EH (cell line): Measurements from ENCODE around the gene DOCK3.
"Not testable (repeated sequence)": the region's sequence is repeated elsewhere in the genome, so short reads cannot be mapped to it uniquely, and the experiment has no call there.

Experiments
- DNase-seq: peaks from one replicate; pipeline ENCODE4 v3.0.0-alpha.2; 2015; ENCODE audit warnings: low read depth

Gene DOCK3

GRCh38 chr3:50983887-50984286, 309.2 kb downstream of the DOCK3 start:
- DNase-seq, result no peak

GRCh38 chr3:50985893-50986292, 311.2 kb downstream of the DOCK3 start:
- no peak for DNase-seq

DNA sequence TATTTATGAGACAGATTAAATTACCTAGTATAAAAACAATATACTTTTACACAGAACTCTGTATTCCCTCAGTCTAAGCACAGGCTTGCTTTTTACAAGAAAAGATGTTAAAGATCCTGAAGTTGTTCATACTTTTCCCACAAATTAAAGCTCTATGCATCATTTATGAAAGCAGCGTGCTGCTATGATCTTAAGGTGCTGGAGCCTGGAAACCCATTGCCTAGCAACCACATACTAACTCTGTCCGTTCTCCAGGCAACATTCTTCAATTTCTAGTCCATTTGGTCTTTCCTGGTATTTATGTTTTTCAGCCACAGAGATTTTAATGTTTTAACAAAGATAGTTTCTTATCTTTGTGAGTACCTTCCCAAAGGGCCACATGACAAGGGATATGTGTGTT, 312.0 kb downstream of the DOCK3 start:
- no peak for DNase-seq

DNA sequence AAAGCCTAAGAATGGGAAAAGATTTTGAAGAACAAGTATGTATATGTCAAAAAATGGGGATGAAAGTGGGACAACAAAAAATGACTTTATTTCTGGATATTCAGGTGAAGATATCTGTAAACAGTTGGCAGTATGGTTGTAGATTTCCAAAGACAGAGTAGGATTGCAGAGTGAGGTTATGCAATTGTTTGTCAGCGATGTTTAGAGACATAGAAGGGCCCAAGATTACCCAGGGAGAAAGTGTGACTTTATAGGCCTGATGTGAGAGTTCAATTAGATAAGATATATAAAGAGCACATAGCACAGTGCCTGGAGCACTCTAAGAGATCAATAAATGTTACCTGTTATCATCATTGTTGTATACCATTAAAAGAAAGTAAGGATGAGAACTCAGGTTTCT, 319.8 kb downstream of the DOCK3 start:
- DNase-seq, result no peak

DNA sequence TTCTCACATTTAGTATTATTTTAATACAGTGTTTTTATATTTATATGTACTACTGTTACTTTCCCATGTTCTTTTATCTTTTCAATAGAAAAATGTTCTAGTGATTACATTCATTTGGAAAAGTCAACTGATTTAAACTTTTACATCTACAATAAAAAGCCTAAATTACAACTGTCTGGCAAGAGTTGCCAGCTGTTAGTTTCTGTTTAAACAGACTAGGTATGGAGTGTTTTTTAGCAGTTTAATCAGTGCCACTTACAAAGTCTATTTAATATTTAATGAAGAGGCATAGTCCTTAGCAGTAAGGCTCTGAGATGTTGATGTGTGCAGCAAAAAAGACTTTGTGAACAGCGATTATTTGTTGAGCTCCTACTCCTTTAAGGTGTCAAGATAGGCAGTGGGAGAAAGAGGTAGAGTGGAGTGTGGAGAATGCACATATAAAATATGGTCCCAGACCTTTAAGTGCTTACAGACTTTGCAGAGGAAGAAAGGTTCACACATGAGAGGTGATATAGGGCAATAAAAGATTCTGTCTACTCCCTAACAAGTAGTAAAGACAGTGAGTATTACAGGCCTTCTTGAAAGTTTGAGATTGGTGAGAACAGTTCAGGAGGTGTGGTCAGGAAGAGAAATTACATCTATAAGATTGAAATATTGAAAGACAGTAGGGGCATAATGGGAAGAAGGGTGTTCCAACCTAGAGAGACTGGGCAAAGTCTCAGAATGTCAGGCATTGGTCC, 320.5 kb downstream of the DOCK3 start:
- DNase-seq, result no peak

DNA sequence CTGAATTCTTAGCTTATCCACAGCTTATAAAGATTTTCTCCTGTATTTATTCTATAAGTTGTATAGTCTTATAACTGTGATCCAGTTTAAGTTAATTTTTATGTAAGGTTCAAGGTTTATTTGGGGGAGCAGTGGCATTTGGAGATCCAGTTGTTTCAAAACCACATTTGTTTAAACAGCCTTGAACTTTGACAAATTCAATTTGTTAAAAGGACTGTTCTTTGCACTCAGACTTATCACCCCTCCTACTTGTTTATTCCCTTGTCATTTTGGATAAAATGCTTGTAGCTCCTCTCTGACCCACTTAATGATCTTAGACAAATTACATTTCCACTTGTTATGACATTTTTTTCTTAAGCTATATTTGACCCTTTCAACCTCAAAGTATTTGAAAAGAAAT, 327.8 kb downstream of the DOCK3 start:
- no peak for DNase-seq

GRCh38 chr3:51004235-51004634, 329.5 kb downstream of the DOCK3 start:
- no peak for DNase-seq

DNA sequence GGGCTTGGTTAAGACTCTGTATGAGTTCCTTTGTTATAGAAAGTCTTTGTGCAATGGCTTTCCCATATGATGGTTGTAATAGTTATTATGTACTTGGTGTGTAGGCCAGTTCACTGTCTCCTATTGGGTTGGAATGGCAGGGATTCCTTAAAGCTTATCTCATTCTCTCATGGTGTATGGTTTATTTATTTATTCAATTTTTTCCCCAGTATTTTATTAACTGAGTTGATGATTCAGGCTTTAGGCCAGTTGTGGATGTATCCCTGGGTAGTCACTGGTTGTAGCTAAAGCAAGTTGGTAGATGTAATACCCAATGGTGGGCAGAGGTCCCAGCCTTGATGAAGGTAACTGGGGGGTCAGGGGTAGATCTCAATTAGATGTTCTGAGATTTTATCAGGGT, 349.4 kb downstream of the DOCK3 start:
- peak; percentile 6 for DNase-seq

GRCh38 chr3:51024765-51025632, 350.3 kb downstream of the DOCK3 start:
- DNase-seq, result no peak

GRCh38 chr3:51031666-51032065, 356.9 kb downstream of the DOCK3 start:
- no peak for DNase-seq

- no peak for DNase-seq
Observed at GRCh38 chr3:51035630-51036029, 360.9 kb downstream of the DOCK3 start.

- no peak for DNase-seq
Observed at GRCh38 chr3:51044982-51045381, 370.3 kb downstream of the DOCK3 start.

GRCh38 chr3:51052562-51052961, 377.8 kb downstream of the DOCK3 start:
- no peak for DNase-seq

- no peak for DNase-seq
Observed at GRCh38 chr3:51057121-51057520, 382.4 kb downstream of the DOCK3 start.

DNA sequence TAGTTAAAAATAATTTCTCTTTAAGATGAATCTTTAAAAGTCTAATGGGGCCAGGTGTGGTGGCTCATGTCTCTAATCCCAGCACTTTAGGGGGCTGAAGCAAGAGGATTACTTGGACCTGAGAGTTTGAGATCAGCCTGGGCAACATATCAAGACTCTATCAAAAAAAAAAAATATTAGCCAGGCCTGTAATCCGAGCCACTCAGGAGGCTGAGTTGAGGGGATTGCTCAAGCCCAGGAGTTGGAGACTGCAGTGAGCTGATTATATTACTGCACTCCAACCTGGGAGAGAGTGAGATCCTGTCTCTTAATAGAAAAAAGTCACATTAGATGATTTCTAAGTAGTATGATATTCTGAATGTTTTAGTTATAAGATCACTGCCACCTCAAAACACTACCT, 388.3 kb downstream of the DOCK3 start:
- no peak for DNase-seq

GRCh38 chr3:51075221-51075775, 400.6 kb downstream of the DOCK3 start:
- no peak for DNase-seq

GRCh38 chr3:51082363-51082762, 407.6 kb downstream of the DOCK3 start:
- no peak for DNase-seq

GRCh38 chr3:51083490-51083889, 408.8 kb downstream of the DOCK3 start:
- DNase-seq, result no peak

DNA sequence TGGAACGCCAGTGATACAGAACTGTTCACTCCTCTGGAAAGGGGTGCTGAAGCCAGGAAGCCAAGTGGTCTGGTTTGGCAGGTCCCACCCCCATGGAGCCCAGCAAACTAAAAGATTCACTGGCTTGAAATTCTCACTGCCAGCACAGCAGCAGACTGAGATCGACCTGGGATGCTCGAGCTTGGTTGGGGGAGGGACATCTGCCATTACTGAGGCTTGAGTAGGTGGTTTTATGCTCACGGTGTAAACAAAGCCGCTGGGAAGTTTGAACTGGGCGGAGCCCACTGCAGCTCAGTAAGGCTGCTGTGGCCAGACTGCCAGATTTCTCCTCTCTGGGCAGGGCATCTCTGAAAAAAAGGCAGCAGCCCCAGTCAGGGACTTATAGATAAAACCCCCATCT, 417.4 kb downstream of the DOCK3 start:
- DNase-seq, result not testable (repeated sequence)

DNA sequence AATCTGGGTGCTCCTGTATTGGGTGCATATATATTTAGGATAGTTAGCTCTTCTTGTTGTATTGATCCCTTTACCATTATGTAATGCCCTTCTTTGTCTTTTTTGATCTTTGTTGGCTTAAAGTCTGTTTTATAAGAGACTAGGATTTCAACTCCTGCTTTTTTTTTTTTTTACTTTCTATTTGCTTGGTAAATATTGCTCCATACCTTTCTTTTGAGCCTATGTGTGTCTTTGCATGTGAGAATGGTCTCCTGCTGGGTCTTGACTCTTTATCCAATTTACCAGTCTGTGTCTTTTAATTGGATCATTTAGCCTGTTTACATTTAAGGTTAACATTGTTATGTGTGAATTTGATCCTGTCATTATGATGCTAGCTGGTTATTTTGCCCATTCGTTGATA, 420.1 kb downstream of the DOCK3 start:
- DNase-seq, result not testable (repeated sequence)

DNA sequence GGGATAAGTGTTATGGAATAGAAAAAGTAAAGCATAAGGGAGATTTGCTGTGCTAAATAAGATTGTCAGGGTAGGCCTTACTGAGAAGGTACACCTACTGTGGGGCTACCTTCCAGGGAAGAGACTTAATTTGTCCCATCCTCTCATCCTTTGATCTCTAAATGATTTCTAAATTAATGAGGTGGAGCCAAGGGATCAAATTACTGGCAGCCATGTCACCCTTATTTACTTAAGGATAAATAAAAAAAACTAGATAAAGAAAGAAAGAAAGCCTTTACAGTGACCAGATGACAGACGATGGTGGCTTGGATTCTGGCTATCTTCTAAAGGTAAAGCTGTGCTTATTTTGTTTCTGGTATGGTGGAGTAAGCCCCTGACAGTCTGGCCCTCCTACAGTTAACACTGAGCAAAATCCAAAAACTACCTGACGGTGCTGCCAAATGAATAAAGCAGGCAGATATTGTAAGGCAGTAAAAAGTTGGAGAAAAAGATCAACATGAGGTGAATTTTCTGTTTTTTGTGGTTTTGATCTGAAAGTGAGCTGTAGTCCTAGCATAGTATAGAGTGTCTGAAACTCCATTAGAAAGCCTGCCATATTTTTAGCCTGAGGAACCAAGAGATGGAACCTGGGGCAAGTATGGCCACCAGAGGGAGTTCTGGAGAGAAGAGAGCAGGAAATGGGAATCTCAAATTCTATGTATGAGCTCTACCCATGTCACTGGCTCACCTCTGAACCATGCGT, 425.2 kb downstream of the DOCK3 start:
- DNase-seq, result peak; percentile 63

DNA sequence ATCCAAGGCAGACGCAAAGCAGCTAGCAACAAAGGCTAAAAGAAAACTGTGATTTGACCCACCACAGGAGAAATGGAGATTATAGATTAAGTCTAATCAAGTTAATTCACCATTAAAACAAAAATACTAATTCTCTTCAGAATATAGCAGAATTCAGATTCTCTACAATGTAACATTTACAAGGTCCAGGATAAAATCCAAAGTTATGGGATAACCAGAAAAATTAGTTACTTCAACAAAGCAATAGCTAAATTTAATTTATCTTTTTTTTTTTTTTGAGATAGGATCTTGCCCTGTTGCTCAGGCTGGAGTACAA, 425.8 kb downstream of the DOCK3 start:
- no peak for DNase-seq

- no peak for DNase-seq
Observed at GRCh38 chr3:51102396-51102795, 427.7 kb downstream of the DOCK3 start.
